IPS-18c (cell line): ENCODE results near the gene IGFALS.

Source experiments
- H3K4me3 ChIP-seq: 2 replicates; pipeline ENCODE4 v1.7.0; 2013; ENCODE audit warnings: low read depth, mild to moderate bottlenecking, low read length, moderate library complexity; ENCODE audit not compliant: insufficient read depth
- H3K9me3 ChIP-seq: one replicate; pipeline ENCODE4 v1.6.1; 2013; ENCODE audit warnings: mild to moderate bottlenecking, low read length, moderate library complexity; ENCODE audit not compliant: control insufficient read depth, insufficient read depth

IGFALS gene

GRCh38 chr16:1794908-1795666 lies 1.6 kb upstream of the IGFALS start:
- Histone ChIP-seq H3K9me3 (peaks cover 3% of the 10 kb centered on the region), H3K4me3 (no peak overlapping the region)

DNA sequence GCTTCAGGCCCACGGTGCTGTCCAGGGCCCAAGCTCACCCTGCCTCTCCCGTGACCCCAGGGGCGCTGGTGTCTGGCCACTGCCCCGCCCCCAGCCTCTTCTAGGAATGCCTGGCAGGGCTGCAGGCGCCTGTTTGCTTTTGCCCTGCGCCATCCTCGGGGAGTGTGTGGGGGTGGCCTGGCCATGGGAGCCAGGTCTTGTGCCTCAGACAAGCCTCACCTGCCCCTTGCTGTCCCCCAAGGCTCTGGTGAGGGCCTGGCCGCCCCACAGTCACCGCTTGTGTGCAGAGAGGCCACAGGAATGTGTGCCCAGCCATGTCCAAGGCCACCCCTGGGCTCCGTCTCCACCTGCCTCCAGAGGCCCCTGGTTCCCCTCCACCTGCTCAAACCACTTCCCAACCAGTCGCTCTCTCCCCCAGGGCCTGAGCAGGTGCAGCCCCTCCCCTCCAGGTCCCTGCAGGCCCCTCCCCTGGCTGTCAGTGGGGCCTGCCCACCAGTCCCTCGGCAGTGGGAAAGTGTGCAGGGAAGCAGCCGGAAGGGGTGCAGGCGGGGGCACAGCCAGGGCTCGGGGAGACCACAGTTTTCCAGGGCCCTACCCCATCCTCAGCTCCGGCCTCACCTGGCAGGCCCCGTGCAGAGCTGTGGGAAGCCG lies 841 bp upstream of the IGFALS start:
- Histone ChIP-seq H3K4me3 (no peak overlapping the region), H3K9me3 (peaks cover 3% of the 10 kb centered on the region)

- H3K4me3 ChIP-seq: no peak overlapping the region
- H3K9me3 ChIP-seq: no peaks in the 10 kb centered on the region
Measured at GRCh38 chr16:1792836-1793577, 498 bp downstream of the IGFALS start.

GRCh38 chr16:1791943-1792812 lies 1.3 kb downstream of the IGFALS start:
- Histone ChIP-seq H3K4me3 (no peak overlapping the region), H3K9me3 (no peaks in the 10 kb centered on the region)

DNA sequence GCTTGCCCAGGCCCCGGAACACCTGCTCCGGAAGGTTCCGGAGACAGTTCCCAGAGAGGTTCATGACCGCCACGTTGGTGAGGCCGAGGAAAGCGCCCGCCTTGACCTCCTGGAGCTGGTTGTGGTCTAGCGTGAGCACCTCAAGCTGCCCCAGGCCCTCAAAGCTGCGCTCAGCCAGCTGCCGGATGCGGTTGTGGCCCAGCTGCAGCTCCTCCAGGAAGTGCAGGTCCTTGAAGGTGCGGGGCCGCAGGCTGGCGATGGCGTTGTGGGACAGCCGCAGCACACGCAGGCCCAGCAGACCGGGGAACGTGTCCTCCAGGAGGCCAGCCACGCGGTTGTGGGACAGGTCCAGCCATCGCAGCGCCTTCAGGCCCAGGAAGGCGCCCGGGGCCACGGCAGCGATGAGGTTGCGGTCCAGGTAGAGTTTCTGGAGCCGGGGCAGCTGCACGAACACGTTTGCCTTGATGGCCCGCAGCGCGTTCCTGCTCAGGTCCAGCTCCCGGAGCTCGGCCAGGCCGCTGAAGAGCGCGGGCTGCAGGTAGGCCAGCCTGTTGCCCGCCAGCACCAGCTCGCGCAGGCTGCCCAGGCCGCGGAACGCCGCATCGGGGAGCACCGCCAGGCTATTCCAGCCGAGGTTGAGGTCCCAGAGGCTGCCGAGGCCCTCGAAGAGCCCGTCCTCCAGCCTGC lies 2.1 kb downstream of the IGFALS start:
- Histone ChIP-seq H3K4me3 (no peak overlapping the region), H3K9me3 (no peaks in the 10 kb centered on the region)

DNA sequence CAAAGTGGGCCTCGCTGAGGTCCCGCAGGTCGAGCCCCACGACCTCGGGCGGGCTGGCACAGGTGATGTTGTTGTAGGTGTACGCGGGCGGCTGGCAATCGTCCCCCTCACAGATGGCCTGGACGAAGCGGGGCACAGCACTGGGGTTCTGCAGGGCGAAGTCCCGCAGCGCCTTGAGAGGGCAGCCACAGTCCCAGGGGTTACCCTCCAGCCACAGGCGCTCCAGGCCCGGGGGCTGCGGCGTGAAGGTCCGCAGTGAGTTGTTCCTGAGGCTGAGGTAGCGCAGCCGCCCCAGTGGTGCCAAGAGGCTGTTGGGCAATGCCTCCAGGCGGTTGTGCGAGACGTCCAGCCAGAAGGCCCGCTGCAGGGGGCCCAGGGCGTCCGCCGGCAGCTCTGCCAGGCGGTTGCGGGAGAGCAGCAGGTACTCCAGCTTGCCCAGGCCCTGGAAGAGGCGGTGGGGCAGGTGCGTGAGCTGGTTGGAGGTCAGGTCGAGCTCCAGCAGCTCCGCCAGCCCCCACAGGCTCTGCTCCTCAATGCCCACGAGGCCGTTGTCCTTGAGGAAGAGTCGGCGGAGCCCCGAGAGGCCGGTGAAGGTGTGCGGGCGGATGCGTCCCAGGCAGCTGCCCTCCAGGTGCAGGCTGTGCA lies 2.8 kb downstream of the IGFALS start:
- H3K4me3 ChIP-seq: no peak overlapping the region
- H3K9me3 ChIP-seq: no peaks in the 10 kb centered on the region

- no peak overlapping the region for H3K4me3 ChIP-seq
- no peaks in the 10 kb centered on the region for H3K9me3 ChIP-seq
Measured at GRCh38 chr16:1790261-1790610, 3.3 kb downstream of the IGFALS start.

DNA sequence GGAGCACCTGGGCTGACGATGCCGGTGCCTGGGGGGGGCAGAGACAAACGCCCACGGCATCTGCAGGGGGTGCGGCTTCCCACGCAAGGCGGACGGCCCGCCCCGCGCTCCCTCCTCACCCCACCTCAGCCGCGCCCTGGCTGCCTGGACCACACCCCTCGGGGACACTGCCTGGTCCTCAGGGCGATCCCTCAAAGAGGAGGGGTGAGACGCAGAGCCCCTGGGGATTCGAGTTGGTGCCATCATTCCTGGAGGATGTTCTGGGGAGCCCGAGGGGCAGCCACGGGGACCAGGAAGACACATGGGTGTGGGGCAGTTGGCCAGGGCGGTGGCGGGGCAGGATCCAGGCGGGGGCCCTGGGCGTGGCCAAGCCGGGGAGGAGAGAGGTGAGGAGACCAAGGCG lies 3.9 kb downstream of the IGFALS start:
- H3K9me3 ChIP-seq: no peaks in the 10 kb centered on the region
- no peak overlapping the region for H3K4me3 ChIP-seq

- no peaks in the 10 kb centered on the region for H3K9me3 ChIP-seq
- H3K4me3 ChIP-seq: no peak overlapping the region
Measured at GRCh38 chr16:1788708-1789100, 4.8 kb downstream of the IGFALS start.

DNA sequence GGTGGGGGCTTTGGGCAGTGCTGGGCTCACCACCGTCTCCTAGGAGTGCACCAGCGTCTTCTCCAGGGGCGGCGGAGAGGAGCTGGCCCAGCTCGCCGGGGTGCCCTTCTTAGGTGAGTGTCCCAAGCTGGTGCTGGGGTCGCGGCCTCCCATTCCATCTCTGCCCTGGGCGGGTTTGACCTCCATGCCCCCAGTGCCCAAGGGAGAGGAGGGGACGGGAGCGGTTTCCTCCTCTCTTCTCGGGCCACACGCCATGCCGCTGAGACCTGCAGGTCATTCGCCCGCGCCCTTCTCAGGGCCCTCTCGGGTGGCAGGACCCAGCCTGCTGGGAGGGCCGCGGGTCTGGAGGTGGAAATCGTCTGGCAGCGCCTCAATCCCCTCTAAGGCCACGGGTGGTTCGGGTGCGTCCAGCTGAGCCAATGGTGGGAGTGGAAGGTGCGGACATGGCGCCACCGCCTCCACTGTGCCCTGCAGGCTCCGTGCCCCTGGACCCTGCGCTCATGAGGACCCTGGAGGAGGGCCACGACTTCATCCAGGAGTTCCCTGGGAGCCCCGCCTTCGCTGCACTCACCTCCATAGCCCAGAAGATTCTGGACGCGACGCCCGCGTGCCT lies 5.3 kb downstream of the IGFALS start:
- H3K4me3 ChIP-seq: no peak overlapping the region

GRCh38 chr16:1787322-1788094 lies 6.0 kb downstream of the IGFALS start:
- Histone ChIP-seq H3K4me3 (no peak overlapping the region), H3K9me3 (peaks cover 4% of the 10 kb centered on the region)

More for the DNA sequence above, 5.3 kb downstream of the IGFALS start:
- H3K9me3 ChIP-seq: peaks cover under 1% of the 10 kb centered on the region

DNA sequence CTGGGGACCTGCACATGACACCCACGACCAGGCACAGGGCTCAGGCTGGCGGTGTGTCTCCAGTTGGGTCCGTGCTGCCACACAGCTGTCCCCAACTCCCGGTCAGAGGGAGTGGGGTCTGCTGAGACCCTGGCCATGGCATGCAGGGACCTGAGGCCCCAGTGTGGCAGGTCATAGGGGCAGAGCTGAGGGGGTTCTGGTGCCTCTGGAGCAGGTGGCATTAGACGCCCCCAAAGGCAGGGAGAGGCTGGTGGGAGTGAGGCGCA lies 6.5 kb downstream of the IGFALS start:
- Histone ChIP-seq H3K4me3 (no peak overlapping the region), H3K9me3 (peaks cover 4% of the 10 kb centered on the region)

DNA sequence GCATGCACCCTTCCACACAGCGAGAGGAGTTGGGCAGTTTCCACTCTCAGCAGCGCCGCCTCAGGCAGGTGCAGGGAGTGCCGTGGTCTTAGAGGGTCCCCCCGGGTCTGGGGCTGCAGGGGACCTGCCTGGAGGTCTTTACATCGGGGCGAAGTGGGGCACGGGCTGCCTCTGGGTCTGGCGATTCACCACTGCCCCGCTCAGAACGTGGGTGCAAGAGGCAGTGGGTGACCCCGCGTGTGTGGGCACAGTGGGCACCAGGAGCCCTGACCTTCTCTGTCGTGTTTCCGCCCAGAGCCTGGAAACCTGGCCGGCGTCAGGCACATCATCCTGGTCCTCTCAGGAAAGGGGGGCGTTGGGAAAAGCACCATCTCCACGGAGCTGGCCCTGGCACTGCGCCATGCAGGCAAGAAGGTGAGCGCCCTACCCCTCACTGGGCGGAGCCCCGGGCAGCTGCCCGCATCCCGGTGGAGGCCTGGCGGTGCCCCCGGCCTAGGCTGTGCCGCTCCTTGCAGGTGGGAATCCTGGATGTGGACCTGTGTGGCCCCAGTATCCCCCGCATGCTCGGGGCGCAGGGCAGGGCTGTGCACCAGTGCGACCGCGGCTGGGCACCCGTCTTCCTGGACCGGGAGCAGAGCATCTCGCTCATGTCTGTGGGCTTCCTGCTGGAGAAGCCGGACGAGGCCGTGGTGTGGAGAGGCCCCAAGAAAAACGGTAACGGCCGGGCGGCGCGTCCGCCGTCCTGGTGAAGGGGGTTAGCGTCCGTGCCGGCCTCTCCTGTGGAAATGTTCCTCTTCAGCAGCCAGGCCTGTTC lies 7.1 kb downstream of the IGFALS start:
- peaks cover 4% of the 10 kb centered on the region for H3K9me3 ChIP-seq
- H3K4me3 ChIP-seq: no peak overlapping the region

GRCh38 chr16:1785846-1786170 lies 7.7 kb downstream of the IGFALS start:
- peaks cover 4% of the 10 kb centered on the region for H3K9me3 ChIP-seq
- no peak overlapping the region for H3K4me3 ChIP-seq
